ENCODE data around the gene SNTN.

The SNTN gene

GRCh38 chr3:63705092-63705645, 52.7 kb downstream of the SNTN start:
- Mint-ChIP-seq H3K9me3 (no peaks in the 10 kb centered on the region), H3K27me3 (ENCODE audit: low read depth) (no peaks in the 10 kb centered on the region), H3K27ac (no peak overlapping the region), H3K4me1 (no peaks in the 10 kb centered on the region), H3K36me3 (ENCODE audit: low read depth) (no peaks in the 10 kb centered on the region), H3K4me3 (no peak overlapping the region)
- TF ChIP-seq CTCF (IDR thresholded peaks at IDR 0.05; ENCODE audit: unreplicated experiment in 3 of 3): no peak

GRCh38 chr3:63706321-63707085, 54.0 kb downstream of the SNTN start:
- Mint-ChIP-seq H3K9me3 (no peaks in the 10 kb centered on the region), H3K27me3 (ENCODE audit: low read depth) (no peaks in the 10 kb centered on the region), H3K4me3 (no peak overlapping the region), H3K4me1 (no peaks in the 10 kb centered on the region), H3K27ac (no peak overlapping the region), H3K36me3 (ENCODE audit: low read depth) (no peaks in the 10 kb centered on the region)
- no peak for TF ChIP-seq CTCF (IDR thresholded peaks at IDR 0.05; ENCODE audit: unreplicated experiment in 3 of 3)

DNA sequence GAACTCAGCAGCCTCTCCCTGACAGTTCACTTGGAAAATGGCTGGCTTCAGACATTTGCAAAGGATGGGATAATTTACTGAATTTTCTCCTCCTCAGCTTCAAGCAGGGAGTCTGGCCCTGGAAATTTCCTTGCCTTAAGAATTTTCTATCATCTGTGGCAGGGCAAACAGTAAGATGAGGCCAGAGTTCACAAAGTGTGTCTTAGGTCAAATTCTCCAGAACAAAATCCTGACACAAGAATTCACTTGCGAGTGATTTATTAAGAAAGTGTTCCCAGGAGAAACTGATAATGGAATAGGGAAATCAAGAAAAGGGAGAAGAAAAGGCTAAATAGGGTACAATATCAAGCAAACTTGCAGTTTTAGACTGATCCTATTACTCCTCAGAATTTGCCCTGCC, 55.3 kb downstream of the SNTN start:
- H3K9me3 Mint-ChIP-seq: no peaks in the 10 kb centered on the region
- no peak overlapping the region for H3K4me3 Mint-ChIP-seq
- H3K4me1 Mint-ChIP-seq: no peaks in the 10 kb centered on the region
- no peaks in the 10 kb centered on the region for H3K36me3 Mint-ChIP-seq (ENCODE audit: low read depth)
- no peak for TF ChIP-seq CTCF (IDR thresholded peaks at IDR 0.05; ENCODE audit: unreplicated experiment in 3 of 3)
- no peaks in the 10 kb centered on the region for H3K27me3 Mint-ChIP-seq (ENCODE audit: low read depth)
- H3K27ac Mint-ChIP-seq: peak overlapping the region in 1 of 3 experiments; percentile 17

DNA sequence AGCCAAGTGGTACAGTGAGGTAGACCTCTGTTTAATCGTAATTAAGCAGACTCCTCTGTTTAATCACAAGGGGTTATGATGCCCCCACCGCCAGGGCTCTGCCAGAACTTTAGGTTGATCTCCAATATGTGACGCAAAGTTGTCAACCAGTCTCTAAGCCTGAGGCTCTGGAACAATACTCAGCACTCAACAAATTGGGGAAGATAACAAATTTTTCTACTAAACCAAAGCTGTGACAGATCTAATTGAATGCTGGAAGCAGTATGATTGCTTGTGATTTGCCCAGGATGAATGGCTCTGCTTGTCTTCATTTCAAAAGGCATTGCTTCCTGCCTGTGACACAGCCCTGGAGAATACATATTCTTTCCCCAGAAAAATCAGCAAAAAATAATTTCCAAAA, 57.1 kb downstream of the SNTN start:
- no peaks in the 10 kb centered on the region for H3K9me3 Mint-ChIP-seq
- no peaks in the 10 kb centered on the region for H3K4me1 Mint-ChIP-seq
- TF ChIP-seq CTCF (IDR thresholded peaks at IDR 0.05; ENCODE audit: unreplicated experiment in 3 of 3): no peak
- H3K27ac Mint-ChIP-seq: no peak overlapping the region
- H3K27me3 Mint-ChIP-seq (ENCODE audit: low read depth): no peaks in the 10 kb centered on the region
- no peaks in the 10 kb centered on the region for H3K36me3 Mint-ChIP-seq (ENCODE audit: low read depth)
- no peak overlapping the region for H3K4me3 Mint-ChIP-seq

Data from nephron (organoid).